K562 (cell line): ENCODE data around the gene PRPF8. TPM values are rescaled to one million over a fixed set of nuclear protein-coding genes. Genes with fewer than 3 reads are reported as not detected.

Experiments used
- ATAC-seq: fragments of 200-7000 bp; cut with Tn5 transposase; 3 replicates; pipeline ENCODE4 v1.9.1; 2020; ENCODE audit warnings: moderate library complexity
- BruUV-seq: library from RNA; stranded (reverse); fragments of 400-500 nt; replicated peaks from 2 replicates; lab custom pipeline; 2021; lab: Mats Ljungman, UMichigan
- CTCF ChIA-PET: fragments of 300-600 bp; formaldehyde crosslinking; extraction: SDS; loops from one replicate; lab custom pipeline; 2021; ENCODE audit warnings: low intra/inter-chr PET ratio; lab: Yijun Ruan, JAX
- POLR2A ChIA-PET: fragments of 300-600, 350-650 bp; sonication (Branson Sonifier 250); formaldehyde crosslinking; extraction: SDS; loops from one replicate; lab custom pipeline; 2021; ENCODE audit warnings: antibody characterized with exemption, inconsistent platforms; lab: Yijun Ruan, JAX
- DNase-seq, 4 experiments: peaks; one replicate each; pipeline versions ENCODE4 v3.0.0 to v3.0.0-alpha.2; 2011 to 2018; ENCODE audit warnings: low spot score in 3 of 4, mixed read lengths in 3 of 4; ENCODE audit errors: extremely low read depth in 1 of 4
- FAIRE-seq: peaks from 2 replicates; lab custom pipeline; 2011; peaks lifted over from hg19 to GRCh38; lab: Jason Lieb, UNC
- H2AFZ ChIP-seq: 2 replicates; pipeline ENCODE4 v1.6.0; 2011; ENCODE audit warnings: low read depth, low read length, control low read depth, inconsistent platforms
- H3K27ac ChIP-seq: fragments of 200-600 bp; 3 replicates; pipeline ENCODE4 v1.8.0; 2011; ENCODE audit warnings: low read depth, mild to moderate bottlenecking, control low read depth, inconsistent platforms, low read length, moderate library complexity, mixed read lengths; ENCODE audit errors: extremely low read depth
- H3K27me3 ChIP-seq, 2 experiments: fragments of 300-600 bp in 1 of 2; 2 replicates in 1 of 2; 3 replicates in 1 of 2; pipeline versions ENCODE4 v1.6.0 to v1.8.0; 2011; ENCODE audit warnings: inconsistent platforms in 2 of 2, low read length in 2 of 2, mild to moderate bottlenecking in 1 of 2, mixed read lengths in 1 of 2, moderate library complexity in 1 of 2; ENCODE audit not compliant: control insufficient read depth in 2 of 2, insufficient read depth in 2 of 2
- H3K36me3 ChIP-seq: fragments of 300-600 bp; 3 replicates; pipeline ENCODE4 v1.8.0; 2011; ENCODE audit warnings: mild to moderate bottlenecking, low read length, inconsistent platforms; ENCODE audit not compliant: control insufficient read depth, insufficient read depth
- H3K4me1 ChIP-seq, 2 experiments: fragments of 200-600 bp in 1 of 2; replicated peaks in 1 of 2; 2 replicates in 1 of 2; 3 replicates in 1 of 2; pipeline versions ENCODE4 v1.5.1 to v1.8.0; 2011; ENCODE audit warnings: inconsistent platforms in 2 of 2, low read length in 2 of 2, mild to moderate bottlenecking in 1 of 2, mixed read lengths in 1 of 2, moderate library complexity in 1 of 2; ENCODE audit not compliant: control insufficient read depth in 2 of 2, insufficient read depth in 2 of 2
- H3K4me2 ChIP-seq: 2 replicates; pipeline ENCODE4 v1.6.1; 2011; ENCODE audit warnings: low read length, control low read depth, inconsistent platforms, mixed read lengths; ENCODE audit not compliant: insufficient read depth
- H3K4me3 ChIP-seq: fragments of 200-600 bp; sonication (generic), shearing (Covaris generic); 2 replicates; pipeline ENCODE4 v1.5.1; 2016; ENCODE audit warnings: control low read depth, inconsistent platforms
- H3K79me2 ChIP-seq: fragments of 200-600 bp; 3 replicates; pipeline ENCODE4 v1.8.0; 2011; ENCODE audit warnings: low read length, inconsistent platforms; ENCODE audit not compliant: control insufficient read depth, insufficient read depth
- H3K9ac ChIP-seq, 2 experiments: 2 replicates each; pipeline versions ENCODE4 v1.6.0 to v1.6.1; 2011; ENCODE audit warnings: low read depth in 2 of 2, low read length in 2 of 2, control low read depth in 1 of 2, inconsistent platforms in 1 of 2, mild to moderate bottlenecking in 1 of 2, mixed read lengths in 1 of 2; ENCODE audit not compliant: insufficient read depth in 1 of 2
- H3K9me1 ChIP-seq: one replicate; pipeline ENCODE4 v1.6.0; 2011; ENCODE audit warnings: inconsistent platforms, mild to moderate bottlenecking, low read length, moderate library complexity; ENCODE audit not compliant: control insufficient read depth, insufficient read depth
- H3K9me3 ChIP-seq: replicated peaks from 2 replicates; pipeline ENCODE4 v1.5.1; 2011; ENCODE audit warnings: low read depth, low read length, inconsistent platforms; ENCODE audit not compliant: control insufficient read depth, insufficient read depth
- H4K20me1 ChIP-seq: replicated peaks from 2 replicates; pipeline ENCODE4 v1.6.1; 2011; ENCODE audit warnings: low read length, inconsistent platforms, mixed read lengths; ENCODE audit not compliant: control insufficient read depth, insufficient read depth
- ATF7 ChIP-seq: fragments of 450-650 bp; IDR thresholded peaks from 2 replicates; pipeline ENCODE4 v1.7.1; 2014; ENCODE audit warnings: mild to moderate bottlenecking, moderate library complexity
- BCL6 ChIP-seq: fragments of 250-450 bp; sonication (Bioruptor Pico); IDR thresholded peaks from 2 replicates; pipeline ENCODE4 v1.4.0; 2020
- CCNT2 ChIP-seq: IDR thresholded peaks from 2 replicates; pipeline ENCODE4 v1.6.1; 2011; ENCODE audit warnings: borderline replicate concordance, low read depth, mild to moderate bottlenecking, moderate library complexity, mixed read lengths, low read length; ENCODE audit not compliant: insufficient read length; ENCODE audit errors: extremely low read depth
- NFE2L1 ChIP-seq: fragments of 450-650 bp; IDR thresholded peaks from 2 replicates; pipeline ENCODE4 v1.6.1; 2016; ENCODE audit warnings: missing genetic modification characterization, low read depth, mild to moderate bottlenecking, missing compliant biosample characterization, moderate library complexity, borderline replicate concordance
- PPARD ChIP-seq: fragments of 250-450 bp; sonication (Bioruptor Pico); IDR thresholded peaks from 2 replicates; pipeline ENCODE4 v1.8.0; 2022; ENCODE audit warnings: inconsistent platforms, mild to moderate bottlenecking, moderate library complexity
- SMAD1 ChIP-seq: fragments of 150-350 bp; IDR thresholded peaks from 2 replicates; pipeline ENCODE4 v1.6.1; 2014; ENCODE audit warnings: low read length, low read depth; ENCODE audit not compliant: partially characterized antibody
- SRSF7 ChIP-seq: fragments of 200-400 bp; formaldehyde crosslinking; optimal IDR thresholded peaks from 2 replicates; pipeline ENCODE3; 2017; ENCODE audit warnings: mild to moderate bottlenecking, low read depth, low read length
- TEAD4 ChIP-seq, 2 experiments: sonication (generic) in 1 of 2; formaldehyde crosslinking in 1 of 2; IDR thresholded peaks; 2 replicates each; pipeline versions ENCODE4 v1.6.1 to v1.8.0; 2012 to 2022; ENCODE audit warnings: borderline replicate concordance in 1 of 2, inconsistent platforms in 1 of 2, low read length in 1 of 2, mild to moderate bottlenecking in 1 of 2, missing genetic modification reagents in 1 of 2
- WHSC1 ChIP-seq: IDR thresholded peaks from one replicate; pipeline ENCODE4 v1.6.1; 2012; ENCODE audit warnings: low read length, control low read depth, inconsistent platforms
- ZNF655 ChIP-seq: fragments of 250-450 bp; sonication (Bioruptor Pico); IDR thresholded peaks from 2 replicates; pipeline ENCODE4 v1.5.0; 2021
- ZNF780A ChIP-seq: fragments of 250-450 bp; sonication (Bioruptor Pico); IDR thresholded peaks from 2 replicates; pipeline ENCODE4 v1.5.0; 2021; ENCODE audit warnings: mild to moderate bottlenecking
- WGBS: fragments of 100-300 bp; shearing (Covaris generic); methylation state at CpG from one replicate; pipeline ENCODE4 v1.1.6; 2016; ENCODE audit warnings: low coverage, mixed read lengths; ENCODE audit not compliant: insufficient coverage; ENCODE audit errors: missing lambda C conversion rate; 5-methylcytosine and 5-hydroxymethylcytosine counted together
- in situ Hi-C: fragments of 300-500 bp; cut with MboI; formaldehyde crosslinking; loops from 4 replicates; pipeline ENCODE4 v1.15.0; 2018; ENCODE audit warnings: inconsistent platforms, mixed read lengths
- intact Hi-C: fragments of 100-400 bp; cut with micrococcal nuclease; formaldehyde crosslinking; loops from 2 replicates; pipeline ENCODE4 v1.14.2; 2022
- polyA plus RNA-seq, 8 experiments: library from polyadenylated mRNA; depleted of rRNA in 4 of 8; stranded (reverse) in 5 of 8; unstranded in 3 of 8; fragments of >200 nt; fragmentation: Nextera tagmentation in 2 of 8; fragmentation: Illumina TruSeq in 1 of 8; extraction: Ambion mirVana in 2 of 8; extraction: Trizol in 1 of 8; gene quantifications; 2 replicates each; pipeline versions ENCODE4 v1.2.1 to v1.2.3, GENCODE V29; 2011 to 2014; ENCODE audit warnings: inconsistent platforms in 1 of 8, missing spikeins in 1 of 8
- total RNA-seq, 7 experiments: library from RNA; depleted of rRNA in 6 of 7; stranded (reverse); fragments of >200 nt in 6 of 7; fragmentation: Illumina TruSeq in 2 of 7; extraction: Trizol in 2 of 7; gene quantifications; 2 replicates each; pipeline versions ENCODE4 v1.2.1 to v1.2.3, GENCODE V29; 2011 to 2021; ENCODE audit warnings: low replicate concordance in 1 of 7
- TF ChIP-seq, protein P1 (sequence below): fragments of 250-450 bp; sonication (Bioruptor Pico); IDR thresholded peaks from 2 replicates; pipeline ENCODE4 v1.8.0; 2021; ENCODE audit warnings: mild to moderate bottlenecking, moderate library complexity
- TF ChIP-seq, protein P2 (sequence below), 2 experiments: fragments of 450-650 bp; conservative IDR thresholded peaks; 2 replicates each; pipeline ENCODE4 v1.6.1; 2017; ENCODE audit warnings: mild to moderate bottlenecking in 2 of 2, moderate library complexity in 2 of 2
- TF ChIP-seq, protein P3 (sequence below): fragments of 200-800 bp; sonication (Bioruptor generic); IDR thresholded peaks from 2 replicates; pipeline ENCODE4 v1.6.1; 2017; ENCODE audit warnings: missing genetic modification characterization, missing compliant biosample characterization

The PRPF8 gene
- total and polyA plus RNA-seq, 9 of the 15 experiments (the other 6 are each of a cell fraction or from before 2014, with no cell fraction given), result 64.3 to 294 (median 85.9) TPM

GRCh38 chr17:1676401-1676800 is 8.3 kb downstream of the PRPF8 start:
- Histone ChIP-seq H4K20me1 (no peaks in the 10 kb centered on the region), H3K27me3 (no peaks in the 10 kb centered on the region), H3K4me3 (no peak overlapping the region), H3K4me2 (no peak overlapping the region), H3K9me3 (no peaks in the 10 kb centered on the region), H3K79me2 (peaks cover 13% of the 10 kb centered on the region; the same call in 2 of the 3 replicates), H3K9ac (no peak overlapping the region), H3K4me1 (no peaks in the 10 kb centered on the region), H3K9me1 (no peaks in the 10 kb centered on the region), H2AFZ (no peak overlapping the region), H3K27ac (no peak overlapping the region), H3K36me3 (peaks cover 91% of the 10 kb centered on the region)
- in situ Hi-C loops, result loop anchor here (10.0 kb wide), 1 partner anchor 188 kb away; no protein-coding TSS in a partner anchor
- no peak for ATAC-seq
- ChIA-PET CTCF (no interaction called here), POLR2A (interaction anchor here (0.7 to 0.8 kb wide), 2 partner anchors 8 to 1959 kb away, joined by 3 read pairs; partner anchors contain the start of gene SHPK)
- DNase-seq, result no peak
- 100% methylated on average over 12 of the region's 13 CpGs for WGBS
- no peak for FAIRE-seq
- no TSS peak for BruUV-seq
- intact Hi-C loops, result no loop called here
- TF ChIP-seq ZNF780A (CRISPR knock-in tag) (no peak), ATF7 (no peak), SRSF7 (no peak), TEAD4 (IDR thresholded peaks at IDR 0.05; ENCODE audit: low read length) (no peak), TEAD4 (CRISPR knock-in tag; IDR thresholded peaks at IDR 0.05; ENCODE audit: borderline replicate concordance) (no peak), PPARD (CRISPR knock-in tag) (no peak), NFE2L1 (tag) (no peak), ZNF655 (CRISPR knock-in tag) (no peak), BCL6 (no peak), CCNT2 (no peak), SMAD1 (no peak), WHSC1 (no peak)
- TF ChIP-seq, protein P1, sequence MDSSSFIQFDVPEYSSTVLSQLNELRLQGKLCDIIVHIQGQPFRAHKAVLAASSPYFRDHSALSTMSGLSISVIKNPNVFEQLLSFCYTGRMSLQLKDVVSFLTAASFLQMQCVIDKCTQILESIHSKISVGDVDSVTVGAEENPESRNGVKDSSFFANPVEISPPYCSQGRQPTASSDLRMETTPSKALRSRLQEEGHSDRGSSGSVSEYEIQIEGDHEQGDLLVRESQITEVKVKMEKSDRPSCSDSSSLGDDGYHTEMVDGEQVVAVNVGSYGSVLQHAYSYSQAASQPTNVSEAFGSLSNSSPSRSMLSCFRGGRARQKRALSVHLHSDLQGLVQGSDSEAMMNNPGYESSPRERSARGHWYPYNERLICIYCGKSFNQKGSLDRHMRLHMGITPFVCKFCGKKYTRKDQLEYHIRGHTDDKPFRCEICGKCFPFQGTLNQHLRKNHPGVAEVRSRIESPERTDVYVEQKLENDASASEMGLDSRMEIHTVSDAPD (CRISPR knock-in tag), result no peak
- TF ChIP-seq, protein P2, sequence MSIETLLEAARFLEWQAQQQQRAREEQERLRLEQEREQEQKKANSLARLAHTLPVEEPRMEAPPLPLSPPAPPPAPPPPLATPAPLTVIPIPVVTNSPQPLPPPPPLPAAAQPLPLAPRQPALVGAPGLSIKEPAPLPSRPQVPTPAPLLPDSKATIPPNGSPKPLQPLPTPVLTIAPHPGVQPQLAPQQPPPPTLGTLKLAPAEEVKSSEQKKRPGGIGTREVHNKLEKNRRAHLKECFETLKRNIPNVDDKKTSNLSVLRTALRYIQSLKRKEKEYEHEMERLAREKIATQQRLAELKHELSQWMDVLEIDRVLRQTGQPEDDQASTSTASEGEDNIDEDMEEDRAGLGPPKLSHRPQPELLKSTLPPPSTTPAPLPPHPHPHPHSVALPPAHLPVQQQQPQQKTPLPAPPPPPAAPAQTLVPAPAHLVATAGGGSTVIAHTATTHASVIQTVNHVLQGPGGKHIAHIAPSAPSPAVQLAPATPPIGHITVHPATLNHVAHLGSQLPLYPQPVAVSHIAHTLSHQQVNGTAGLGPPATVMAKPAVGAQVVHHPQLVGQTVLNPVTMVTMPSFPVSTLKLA (conservative IDR thresholded peaks at IDR 0.05), result no peak
- TF ChIP-seq, protein P3, sequence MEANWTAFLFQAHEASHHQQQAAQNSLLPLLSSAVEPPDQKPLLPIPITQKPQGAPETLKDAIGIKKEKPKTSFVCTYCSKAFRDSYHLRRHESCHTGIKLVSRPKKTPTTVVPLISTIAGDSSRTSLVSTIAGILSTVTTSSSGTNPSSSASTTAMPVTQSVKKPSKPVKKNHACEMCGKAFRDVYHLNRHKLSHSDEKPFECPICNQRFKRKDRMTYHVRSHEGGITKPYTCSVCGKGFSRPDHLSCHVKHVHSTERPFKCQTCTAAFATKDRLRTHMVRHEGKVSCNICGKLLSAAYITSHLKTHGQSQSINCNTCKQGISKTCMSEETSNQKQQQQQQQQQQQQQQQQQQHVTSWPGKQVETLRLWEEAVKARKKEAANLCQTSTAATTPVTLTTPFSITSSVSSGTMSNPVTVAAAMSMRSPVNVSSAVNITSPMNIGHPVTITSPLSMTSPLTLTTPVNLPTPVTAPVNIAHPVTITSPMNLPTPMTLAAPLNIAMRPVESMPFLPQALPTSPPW, result no peak
